CD4-positive, CD25-positive, alpha-beta regulatory T cell (primary cell): Measurements from ENCODE around the gene BAG2. TPM values are rescaled to one million over a fixed set of nuclear protein-coding genes. Genes with fewer than 3 reads are reported as not detected.
A peak's percentile ranks its signal among the peaks of the same experiment; 100 is the strongest.

Source experiments
- ATAC-seq, 2 donors: fragments of 150-1000 bp; cut with Tn5 transposase; one replicate each; pipeline ENCODE4 v1.10.0; 2021; ENCODE audit warnings: low read depth in 2 of 2, moderate number of reproducible peaks in 2 of 2, moderate library complexity in 1 of 2
- DNase-seq, 3 donors: peaks; one replicate each; pipeline versions ENCODE4 v3.0.0 to v3.0.0-alpha.2; 2012 to 2022; ENCODE audit warnings: mixed read lengths in 1 of 3
- H3K27ac ChIP-seq: one replicate; pipeline ENCODE4 v1.7.0; 2013; ENCODE audit warnings: mild to moderate bottlenecking, low read length; ENCODE audit not compliant: insufficient read depth, poor library complexity, severe bottlenecking
- H3K27me3 ChIP-seq: one replicate; pipeline ENCODE4 v1.7.0; 2013; ENCODE audit warnings: low read length; ENCODE audit not compliant: control insufficient read depth, insufficient read depth
- H3K36me3 ChIP-seq: one replicate; pipeline ENCODE4 v1.7.0; 2013; ENCODE audit warnings: mild to moderate bottlenecking, low read length, moderate library complexity; ENCODE audit not compliant: control insufficient read depth, insufficient read depth
- H3K4me1 ChIP-seq: 2 replicates; pipeline ENCODE4 v1.7.0; 2013; ENCODE audit warnings: mild to moderate bottlenecking, low read length; ENCODE audit not compliant: insufficient read depth, control insufficient read depth, poor library complexity, severe bottlenecking
- H3K4me3 ChIP-seq: one replicate; pipeline ENCODE4 v1.7.0; 2013; ENCODE audit warnings: low read depth, mild to moderate bottlenecking, low read length, moderate library complexity
- H3K9me3 ChIP-seq, 2 experiments: 1 replicate in 1 of 2; 2 replicates in 1 of 2; pipeline ENCODE4 v1.7.0; 2013; ENCODE audit warnings: low read length in 2 of 2, mild to moderate bottlenecking in 1 of 2, moderate library complexity in 1 of 2; ENCODE audit not compliant: control insufficient read depth in 2 of 2
- H3K27ac Mint-ChIP-seq, 3 donors: one replicate each; pipeline ENCODE4 v1.8.0; 2020 to 2022; ENCODE audit warnings: mild to moderate bottlenecking in 3 of 3, mixed read lengths in 3 of 3, moderate library complexity in 2 of 3
- H3K27me3 Mint-ChIP-seq: one replicate; pipeline ENCODE4 v1.8.0; 2022; ENCODE audit warnings: mild to moderate bottlenecking, mixed read lengths
- H3K36me3 Mint-ChIP-seq: one replicate; pipeline ENCODE4 v1.8.0; 2020; ENCODE audit warnings: mixed read lengths
- H3K4me1 Mint-ChIP-seq, 4 donors: one replicate each; pipeline ENCODE4 v1.8.0; 2020 to 2022; ENCODE audit warnings: mixed read lengths in 4 of 4, mild to moderate bottlenecking in 1 of 4
- H3K4me3 Mint-ChIP-seq, 4 donors: one replicate each; pipeline ENCODE4 v1.8.0; 2020 to 2022; ENCODE audit warnings: mild to moderate bottlenecking in 4 of 4, mixed read lengths in 4 of 4, moderate library complexity in 3 of 4
- H3K9me3 Mint-ChIP-seq, 7 donors: one replicate each; pipeline ENCODE4 v1.8.0; 2020 to 2022; ENCODE audit warnings: mixed read lengths in 7 of 7, mild to moderate bottlenecking in 3 of 7, moderate library complexity in 2 of 7
- polyA plus RNA-seq, 4 donors: library from polyadenylated mRNA; unstranded; fragments of 300-500 nt; fragmentation: Illumina TruSeq; gene quantifications; one replicate each; pipeline ENCODE4 v1.2.3, GENCODE V29; 2021
- total RNA-seq: library from RNA; stranded (reverse); gene quantifications from one replicate; pipeline ENCODE4 v1.2.3, GENCODE V29; 2022

BAG2 gene
- total and polyA plus RNA-seq, 5 donors from 2014 or later, result 2.1 to 3.7 (median 3.0) TPM

- ATAC-seq (no peak), DNase-seq (no peak)
- Mint-ChIP-seq H3K4me1 (peaks cover 4 to 22% (median 12%) of the 10 kb centered on the region in 4 donors), H3K4me3 (peak overlapping the region in 1 of 4 donors; percentile 3), H3K36me3 (peaks cover 4% of the 10 kb centered on the region), H3K27me3 (peaks cover 41% of the 10 kb centered on the region), H3K27ac (no peak overlapping the region), H3K9me3 (peaks cover 0 to 5% (median 3%) of the 10 kb centered on the region in 7 donors)
- no peak overlapping the region for H3K27ac ChIP-seq
- H3K27me3 ChIP-seq, result peaks cover 6% of the 10 kb centered on the region
- no peak overlapping the region for H3K4me3 ChIP-seq
- H3K36me3 ChIP-seq, result no peaks in the 10 kb centered on the region
- H3K4me1 ChIP-seq, result peaks cover 3% of the 10 kb centered on the region
- H3K9me3 ChIP-seq, result peaks cover 3 to 7% of the 10 kb centered on the region in 2 experiments
Observed at GRCh38 chr6:57215260-57215659, 43.1 kb downstream of the BAG2 start.

- Mint-ChIP-seq H3K4me1 (peaks cover 9 to 28% (median 15%) of the 10 kb centered on the region in 4 donors), H3K27me3 (peaks cover 48% of the 10 kb centered on the region), H3K9me3 (peaks cover 0 to 5% (median 3%) of the 10 kb centered on the region in 7 donors), H3K27ac (no peak overlapping the region), H3K4me3 (no peak overlapping the region), H3K36me3 (peaks cover 4% of the 10 kb centered on the region)
- H3K9me3 ChIP-seq, result peaks cover 3 to 8% of the 10 kb centered on the region in 2 experiments
- H3K27ac ChIP-seq, result no peak overlapping the region
- DNase-seq (no peak), ATAC-seq (no peak)
- peaks cover 7% of the 10 kb centered on the region for H3K4me1 ChIP-seq
- H3K4me3 ChIP-seq, result no peak overlapping the region
- no peaks in the 10 kb centered on the region for H3K36me3 ChIP-seq
- peaks cover 10% of the 10 kb centered on the region for H3K27me3 ChIP-seq
Observed at GRCh38 chr6:57216235-57217101, 44.3 kb downstream of the BAG2 start.

GRCh38 chr6:57217270-57217669 is 45.1 kb downstream of the BAG2 start:
- DNase-seq (no peak), ATAC-seq (no peak)
- H3K27ac ChIP-seq, result no peak overlapping the region
- H3K27me3 ChIP-seq, result peaks cover 10% of the 10 kb centered on the region
- no peaks in the 10 kb centered on the region for H3K36me3 ChIP-seq
- H3K27ac Mint-ChIP-seq, result no peak overlapping the region
- H3K9me3 Mint-ChIP-seq, result peaks cover 0 to 6% (median 3%) of the 10 kb centered on the region in 7 donors
- H3K36me3 Mint-ChIP-seq, result peaks cover 4% of the 10 kb centered on the region
- peaks cover 3 to 8% of the 10 kb centered on the region in 2 experiments for H3K9me3 ChIP-seq
- H3K4me3 Mint-ChIP-seq, result no peak overlapping the region
- no peak overlapping the region for H3K4me3 ChIP-seq
- peaks cover 53% of the 10 kb centered on the region for H3K27me3 Mint-ChIP-seq
- peaks cover 11% of the 10 kb centered on the region for H3K4me1 ChIP-seq
- peaks cover 10 to 31% (median 15%) of the 10 kb centered on the region in 4 donors for H3K4me1 Mint-ChIP-seq

GRCh38 chr6:57220083-57220703 is 48.1 kb downstream of the BAG2 start:
- no peak overlapping the region for H3K27ac Mint-ChIP-seq
- Histone ChIP-seq H3K4me3 (no peak overlapping the region), H3K27me3 (peaks cover 33% of the 10 kb centered on the region), H3K36me3 (no peaks in the 10 kb centered on the region), H3K4me1 (peaks cover 16% of the 10 kb centered on the region), H3K27ac (no peak overlapping the region), H3K9me3 (peaks cover 3 to 8% of the 10 kb centered on the region in 2 experiments)
- no peak for ATAC-seq
- H3K27me3 Mint-ChIP-seq, result peaks cover 66% of the 10 kb centered on the region
- peaks cover 0 to 8% (median 1%) of the 10 kb centered on the region in 7 donors for H3K9me3 Mint-ChIP-seq
- H3K4me3 Mint-ChIP-seq, result peak overlapping the region in 3 of 4 donors; percentile 51 to 97 (median 68)
- no peak for DNase-seq
- H3K4me1 Mint-ChIP-seq, result peaks cover 5 to 19% (median 9%) of the 10 kb centered on the region in 4 donors
- H3K36me3 Mint-ChIP-seq, result peaks cover under 1% of the 10 kb centered on the region

GRCh38 chr6:57221191-57221935 is 49.2 kb downstream of the BAG2 start:
- peak overlapping the region in 2 of 3 donors; percentile 7 to 50 for H3K27ac Mint-ChIP-seq
- peak overlapping the region; percentile 86 to 97 (median 88) for H3K4me3 Mint-ChIP-seq
- ATAC-seq, result peak; percentile 7 to 18
- peaks cover 0 to 4% (median 0%) of the 10 kb centered on the region in 7 donors for H3K9me3 Mint-ChIP-seq
- DNase-seq, result peak; percentile 30 to 44 (median 30)
- no peaks in the 10 kb centered on the region for H3K36me3 ChIP-seq
- peaks cover 32% of the 10 kb centered on the region for H3K27me3 ChIP-seq
- peaks cover 5 to 16% (median 6%) of the 10 kb centered on the region in 4 donors for H3K4me1 Mint-ChIP-seq
- no peaks in the 10 kb centered on the region for H3K36me3 Mint-ChIP-seq
- peaks cover 72% of the 10 kb centered on the region for H3K27me3 Mint-ChIP-seq
- H3K27ac ChIP-seq, result no peak overlapping the region
- H3K9me3 ChIP-seq, result peaks cover 3% of the 10 kb centered on the region in 2 experiments
- peak overlapping the region; percentile 67 for H3K4me3 ChIP-seq
- H3K4me1 ChIP-seq, result peaks cover 16% of the 10 kb centered on the region

GRCh38 chr6:57221936-57222742 is 50.0 kb downstream of the BAG2 start, which contains the start of gene RAB23:
Gene RAB23, minus strand, starts transcription at chr6:57222307. Its CDS starts 11,927 bp downstream, at chr6:57210380.
- Histone ChIP-seq H3K4me3 (peak within 1 kb of the TSS; percentile 94), H3K27ac (no peak within 1 kb of the TSS), H3K27me3 (peaks cover 35% of the 10 kb centered on the region), H3K4me1 (peaks cover 16% of the 10 kb centered on the region), H3K36me3 (no peaks in the 10 kb centered on the region), H3K9me3 (peaks cover 3% of the 10 kb centered on the region in 2 experiments)
- H3K4me3 Mint-ChIP-seq, result peak within 1 kb of the TSS; percentile 94 to 97 (median 97)
- peaks cover 0 to 4% (median 0%) of the 10 kb centered on the region in 7 donors for H3K9me3 Mint-ChIP-seq
- ATAC-seq (peak; percentile 85), DNase-seq (peak; percentile 72 to 84 (median 81))
- peak within 1 kb of the TSS; percentile 50 to 94 (median 72) for H3K27ac Mint-ChIP-seq
- H3K27me3 Mint-ChIP-seq, result peaks cover 78% of the 10 kb centered on the region
- H3K36me3 Mint-ChIP-seq, result no peaks in the 10 kb centered on the region
- H3K4me1 Mint-ChIP-seq, result peaks cover 5 to 14% (median 6%) of the 10 kb centered on the region in 4 donors
